Caco-2 (cell line): ENCODE measurements around the gene LRBA. TPM values are rescaled to one million over a fixed set of nuclear protein-coding genes. Genes with fewer than 3 reads are reported as not detected.

Experiments used
- BruUV-seq: library from RNA; stranded (reverse); fragments of 400-500 nt; replicated peaks from 2 replicates; lab custom pipeline; 2021; lab: Mats Ljungman, UMichigan
- CTCF ChIA-PET: fragments of 300-600 bp; sonication (Branson Sonifier 250); formaldehyde crosslinking; loops from one replicate; lab custom pipeline; 2022; ENCODE audit warnings: antibody characterized with exemption; lab: Charles Lee
- POLR2A ChIA-PET: fragments of 300-600 bp; sonication (Branson Sonifier 250); formaldehyde crosslinking; loops from one replicate; lab custom pipeline; 2022; ENCODE audit warnings: antibody characterized with exemption; lab: Charles Lee
- DNase-seq, 2 experiments: peaks; one replicate each; pipeline versions ENCODE4 v3.0.0 to v3.0.0-alpha.2; 2020 to 2022
- H3K27me3 ChIP-seq: replicated peaks from 2 replicates; pipeline ENCODE4 v1.6.0; 2011; ENCODE audit warnings: low read length; ENCODE audit not compliant: control insufficient read depth, insufficient read depth
- H3K36me3 ChIP-seq: 2 replicates; pipeline ENCODE4 v1.5.1; 2011; ENCODE audit warnings: low read length; ENCODE audit not compliant: control insufficient read depth, insufficient read depth
- H3K4me1 ChIP-seq: fragments of 250-450 bp; sonication (Bioruptor Pico); 2 replicates; pipeline ENCODE4 v1.5.1; 2020; ENCODE audit warnings: mild to moderate bottlenecking
- H3K4me3 ChIP-seq: 2 replicates; pipeline ENCODE4 v1.5.1; 2011; ENCODE audit warnings: low read depth, mild to moderate bottlenecking, control low read depth, low read length
- H3K9me3 ChIP-seq: fragments of 250-450 bp; sonication (Bioruptor Pico); 2 replicates; pipeline ENCODE4 v1.5.1; 2020; ENCODE audit warnings: mild to moderate bottlenecking, moderate library complexity
- H3K27ac Mint-ChIP-seq: one replicate; pipeline ENCODE4 v1.8.0; 2022; ENCODE audit warnings: mixed read lengths; ENCODE audit not compliant: unreplicated experiment
- H3K27me3 Mint-ChIP-seq: one replicate; pipeline ENCODE4 v1.8.0; 2022; ENCODE audit warnings: mixed read lengths; ENCODE audit not compliant: insufficient read depth, unreplicated experiment
- H3K36me3 Mint-ChIP-seq: one replicate; pipeline ENCODE4 v1.8.0; 2022; ENCODE audit warnings: mild to moderate bottlenecking, mixed read lengths; ENCODE audit not compliant: insufficient read depth, unreplicated experiment
- H3K4me1 Mint-ChIP-seq: one replicate; pipeline ENCODE4 v1.8.0; 2022; ENCODE audit warnings: low read depth, mixed read lengths; ENCODE audit not compliant: unreplicated experiment
- H3K4me3 Mint-ChIP-seq: one replicate; pipeline ENCODE4 v1.8.0; 2022; ENCODE audit warnings: mild to moderate bottlenecking, moderate library complexity, mixed read lengths; ENCODE audit not compliant: unreplicated experiment
- H3K9me3 Mint-ChIP-seq: one replicate; pipeline ENCODE4 v1.8.0; 2022; ENCODE audit warnings: mixed read lengths; ENCODE audit not compliant: unreplicated experiment
- intact Hi-C: fragments of 100-400 bp; cut with micrococcal nuclease; formaldehyde crosslinking; loops from one replicate; pipeline ENCODE4 v1.10.0; 2022; ENCODE audit not compliant: unreplicated experiment
- total RNA-seq: library from RNA; stranded (reverse); gene quantifications from 2 replicates; pipeline ENCODE4 v1.2.3, GENCODE V29; 2022
- TF ChIP-seq, protein P1 (sequence below), 2 experiments: fragments of 200-600 bp in 1 of 2; IDR thresholded peaks; 1 replicate in 1 of 2; 2 replicates in 1 of 2; pipeline versions ENCODE4 v1.5.1 to v1.8.0; 2011 to 2022; ENCODE audit warnings: antibody characterized with exemption in 1 of 2, control low read depth in 1 of 2, inconsistent platforms in 1 of 2, low read depth in 1 of 2, low read length in 1 of 2, mild to moderate bottlenecking in 1 of 2, moderate library complexity in 1 of 2; ENCODE audit not compliant: insufficient read depth in 1 of 2, severe bottlenecking in 1 of 2, unreplicated experiment in 1 of 2

The LRBA gene
- total RNA-seq, 1 experiment from 2014 or later = 53.2 TPM

DNA sequence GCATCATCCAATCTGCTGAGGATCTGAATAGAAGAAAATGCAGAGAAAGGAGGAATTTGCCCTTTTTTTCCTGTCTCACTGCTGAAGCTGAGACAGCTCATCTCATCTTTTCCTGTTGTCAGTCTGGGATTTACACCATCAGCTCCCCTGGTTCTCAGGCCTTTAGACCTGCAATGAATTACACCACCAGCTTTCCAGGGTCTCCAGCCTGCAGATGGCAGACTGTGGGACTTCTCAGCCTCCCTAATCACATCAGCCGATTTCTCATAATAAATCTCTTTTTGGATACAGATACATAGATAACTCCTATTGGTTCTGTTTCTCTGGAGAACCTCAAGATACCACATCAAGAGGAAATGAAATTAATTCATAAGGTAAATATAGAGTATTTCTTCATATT lies 567.7 kb downstream of the LRBA start:
- H3K27me3 ChIP-seq = no peaks in the 10 kb centered on the region
- ChIA-PET POLR2A (no interaction called here), CTCF (interaction anchor here (0.6 kb wide), 1 partner anchor 29 kb away, joined by 3 read pairs; no protein-coding TSS in a partner anchor)
- H3K4me3 ChIP-seq = no peak overlapping the region
- H3K36me3 Mint-ChIP-seq = no peaks in the 10 kb centered on the region
- intact Hi-C loops = no loop called here
- H3K9me3 Mint-ChIP-seq = no peaks in the 10 kb centered on the region
- H3K27me3 Mint-ChIP-seq = no peaks in the 10 kb centered on the region
- no peaks in the 10 kb centered on the region for H3K4me1 ChIP-seq
- H3K36me3 ChIP-seq = no peaks in the 10 kb centered on the region
- TF ChIP-seq, protein P1, sequence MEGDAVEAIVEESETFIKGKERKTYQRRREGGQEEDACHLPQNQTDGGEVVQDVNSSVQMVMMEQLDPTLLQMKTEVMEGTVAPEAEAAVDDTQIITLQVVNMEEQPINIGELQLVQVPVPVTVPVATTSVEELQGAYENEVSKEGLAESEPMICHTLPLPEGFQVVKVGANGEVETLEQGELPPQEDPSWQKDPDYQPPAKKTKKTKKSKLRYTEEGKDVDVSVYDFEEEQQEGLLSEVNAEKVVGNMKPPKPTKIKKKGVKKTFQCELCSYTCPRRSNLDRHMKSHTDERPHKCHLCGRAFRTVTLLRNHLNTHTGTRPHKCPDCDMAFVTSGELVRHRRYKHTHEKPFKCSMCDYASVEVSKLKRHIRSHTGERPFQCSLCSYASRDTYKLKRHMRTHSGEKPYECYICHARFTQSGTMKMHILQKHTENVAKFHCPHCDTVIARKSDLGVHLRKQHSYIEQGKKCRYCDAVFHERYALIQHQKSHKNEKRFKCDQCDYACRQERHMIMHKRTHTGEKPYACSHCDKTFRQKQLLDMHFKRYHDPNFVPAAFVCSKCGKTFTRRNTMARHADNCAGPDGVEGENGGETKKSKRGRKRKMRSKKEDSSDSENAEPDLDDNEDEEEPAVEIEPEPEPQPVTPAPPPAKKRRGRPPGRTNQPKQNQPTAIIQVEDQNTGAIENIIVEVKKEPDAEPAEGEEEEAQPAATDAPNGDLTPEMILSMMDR (IDR thresholded peaks at IDR 0.05; ENCODE audit: insufficient read depth in 1 of 2, low read depth in 1 of 2, low read length in 1 of 2, severe bottlenecking in 1 of 2, unreplicated experiment in 1 of 2) = no peak
- no peaks in the 10 kb centered on the region for H3K9me3 ChIP-seq
- no peak overlapping the region for H3K27ac Mint-ChIP-seq
- no TSS peak for BruUV-seq
- H3K4me1 Mint-ChIP-seq = no peaks in the 10 kb centered on the region
- no peak overlapping the region for H3K4me3 Mint-ChIP-seq
- no peak for DNase-seq

DNA sequence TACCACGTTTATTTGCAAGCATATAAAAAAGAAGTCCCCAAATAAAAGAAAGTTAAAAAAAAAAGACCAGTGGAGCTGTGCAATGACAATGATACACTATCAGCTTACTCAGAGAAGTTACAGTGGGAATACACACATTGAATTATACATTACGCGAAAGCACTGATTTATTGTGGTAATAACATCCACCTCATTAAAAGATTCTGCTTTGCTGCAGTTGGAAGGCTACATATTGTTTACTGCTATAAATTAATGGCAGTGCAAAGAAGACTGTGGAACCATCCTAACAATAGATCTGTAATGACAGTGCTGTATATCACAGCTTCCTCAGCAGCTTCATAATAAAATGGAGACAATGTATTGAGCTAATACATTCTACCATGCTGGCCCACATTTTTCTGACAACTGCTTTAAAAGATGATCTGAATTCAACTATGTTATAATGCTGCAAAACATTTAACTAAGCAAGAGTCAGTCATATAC lies 575.6 kb downstream of the LRBA start:
- POLR2A ChIA-PET = no interaction called here
- H3K4me3 Mint-ChIP-seq = no peak overlapping the region
- Histone ChIP-seq H3K27me3 (no peaks in the 10 kb centered on the region), H3K36me3 (no peaks in the 10 kb centered on the region), H3K9me3 (no peaks in the 10 kb centered on the region), H3K4me1 (no peaks in the 10 kb centered on the region), H3K4me3 (no peak overlapping the region)
- peaks cover 10% of the 10 kb centered on the region for H3K36me3 Mint-ChIP-seq
- H3K27ac Mint-ChIP-seq = no peak overlapping the region
- no peaks in the 10 kb centered on the region for H3K9me3 Mint-ChIP-seq
- BruUV-seq = no TSS peak
- TF ChIP-seq, protein P1 (IDR thresholded peaks at IDR 0.05; ENCODE audit: insufficient read depth in 1 of 2, low read depth in 1 of 2, low read length in 1 of 2, severe bottlenecking in 1 of 2, unreplicated experiment in 1 of 2) = no peak
- H3K27me3 Mint-ChIP-seq = no peaks in the 10 kb centered on the region
- no peaks in the 10 kb centered on the region for H3K4me1 Mint-ChIP-seq
- CTCF ChIA-PET = no interaction called here
- DNase-seq = no peak
- intact Hi-C loops = no loop called here

DNA sequence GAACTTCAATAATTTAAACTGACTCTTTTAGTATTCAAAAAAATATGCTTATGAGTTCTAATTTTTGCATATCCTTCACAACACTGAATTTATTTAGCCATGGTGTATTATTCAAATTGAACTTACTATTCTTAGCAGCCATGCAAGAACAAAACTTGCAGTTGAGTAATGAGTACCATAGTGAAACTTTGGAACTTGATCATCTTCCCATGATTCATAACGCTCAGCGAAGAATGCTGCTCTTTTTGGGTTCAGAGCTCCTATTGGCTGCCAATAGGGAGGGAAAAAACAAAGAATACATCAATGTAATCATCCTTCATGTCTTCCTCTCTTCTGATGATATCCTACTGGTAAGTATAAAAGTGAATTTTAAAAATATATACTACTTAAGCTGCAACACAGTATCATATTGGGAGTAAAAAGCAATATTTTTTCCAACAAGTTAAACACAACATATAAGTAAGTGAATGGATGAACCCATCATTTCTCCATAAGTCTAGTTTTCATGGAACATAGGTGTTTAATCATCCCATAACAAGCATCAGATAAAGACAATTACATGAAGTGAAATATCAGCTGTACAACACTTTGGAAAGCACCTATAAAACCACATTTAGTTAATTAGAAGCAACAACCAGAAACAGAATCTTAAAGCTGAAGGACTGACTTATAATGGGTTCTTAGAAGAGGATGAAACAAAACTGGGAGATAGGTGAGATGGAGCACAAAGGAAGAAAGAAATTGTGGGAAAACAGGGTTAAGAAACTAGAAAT lies 578.3 kb downstream of the LRBA start:
- Histone ChIP-seq H3K4me3 (no peak overlapping the region), H3K36me3 (no peaks in the 10 kb centered on the region), H3K27me3 (no peaks in the 10 kb centered on the region), H3K9me3 (no peaks in the 10 kb centered on the region), H3K4me1 (no peaks in the 10 kb centered on the region)
- ChIA-PET POLR2A (no interaction called here), CTCF (no interaction called here)
- H3K4me3 Mint-ChIP-seq = no peak overlapping the region
- no peaks in the 10 kb centered on the region for H3K9me3 Mint-ChIP-seq
- H3K36me3 Mint-ChIP-seq = peaks cover 10% of the 10 kb centered on the region
- no peak for DNase-seq
- intact Hi-C loops = no loop called here
- TF ChIP-seq, protein P1 (IDR thresholded peaks at IDR 0.05; ENCODE audit: insufficient read depth in 1 of 2, low read depth in 1 of 2, low read length in 1 of 2, severe bottlenecking in 1 of 2, unreplicated experiment in 1 of 2) = no peak
- no peaks in the 10 kb centered on the region for H3K27me3 Mint-ChIP-seq
- no TSS peak for BruUV-seq
- H3K27ac Mint-ChIP-seq = no peak overlapping the region
- no peaks in the 10 kb centered on the region for H3K4me1 Mint-ChIP-seq
